Neural progenitor cell (in vitro differentiated cells): ENCODE data around the gene SFXN2.

Experiments
- CTCF ChIP-seq: fragments of 200-600 bp; sonication (generic); IDR thresholded peaks from 2 replicates; pipeline ENCODE4 v1.5.1; 2017; ENCODE audit warnings: antibody characterized with exemption, mild to moderate bottlenecking
- EZH2 ChIP-seq: fragments of 200-600 bp; sonication (generic); IDR thresholded peaks from 2 replicates; pipeline ENCODE4 v1.6.1; 2017; ENCODE audit warnings: antibody characterized with exemption, mild to moderate bottlenecking, moderate library complexity

- TF ChIP-seq CTCF = no peak
- TF ChIP-seq EZH2 = no peak
Observed at GRCh38 chr10:102670065-102670670, 44.3 kb upstream of the SFXN2 start.
